Activated naive CD8-positive, alpha-beta T cell treated with anti-CD3 and anti-CD28 coated beads, Interleukin-2, amount 50 U/mL, for 24 hours (primary cell): ENCODE data around the gene UPP2.

Experiments
- ATAC-seq: fragments of 150-1000 bp; cut with Tn5 transposase; one replicate; pipeline ENCODE4 v1.10.0; 2021
- DNase-seq: peaks from one replicate; pipeline ENCODE4 v3.0.0; 2021
- H3K27ac Mint-ChIP-seq: one replicate; pipeline ENCODE4 v1.8.0; 2021; ENCODE audit warnings: mild to moderate bottlenecking, mixed read lengths
- H3K27me3 Mint-ChIP-seq: one replicate; pipeline ENCODE4 v1.8.0; 2021; ENCODE audit warnings: mixed read lengths
- H3K36me3 Mint-ChIP-seq: one replicate; pipeline ENCODE4 v1.8.0; 2021; ENCODE audit warnings: low read depth, mixed read lengths
- H3K4me1 Mint-ChIP-seq: one replicate; pipeline ENCODE4 v1.8.0; 2021; ENCODE audit warnings: mixed read lengths
- H3K4me3 Mint-ChIP-seq: one replicate; pipeline ENCODE4 v1.8.0; 2021; ENCODE audit warnings: mild to moderate bottlenecking, moderate library complexity, mixed read lengths
- H3K9me3 Mint-ChIP-seq: one replicate; pipeline ENCODE4 v1.8.0; 2021; ENCODE audit warnings: mixed read lengths

The UPP2 gene

GRCh38 chr2:158184556-158185343 lies 83.1 kb downstream of the UPP2 start:
- H3K9me3 Mint-ChIP-seq = no peaks in the 10 kb centered on the region
- ATAC-seq (peak; percentile 23), DNase-seq (no peak)
- H3K36me3 Mint-ChIP-seq = no peaks in the 10 kb centered on the region
- H3K4me1 Mint-ChIP-seq = peaks cover 5% of the 10 kb centered on the region
- H3K27me3 Mint-ChIP-seq = peaks cover 35% of the 10 kb centered on the region
- H3K27ac Mint-ChIP-seq = no peak overlapping the region
- no peak overlapping the region for H3K4me3 Mint-ChIP-seq
